ENCODE measurements around the gene SPTB. TPM values are rescaled to one million over a fixed set of nuclear protein-coding genes. Genes with fewer than 3 reads are reported as not detected.

Gene SPTB
- total RNA-seq, 1 donor from 2014 or later: 1.8 TPM

GRCh38 chr14:64873506-64874219 is 6.0 kb downstream of the SPTB start:
- no peak for TF ChIP-seq CTCF (conservative IDR thresholded peaks at IDR 0.05; ENCODE audit: low read depth, low read length)
- no peak overlapping the region for H3K4me3 ChIP-seq (ENCODE audit: low read depth, low read length)

GRCh38 chr14:64871344-64871743 is 8.4 kb downstream of the SPTB start:
- no peak for DNase-seq (ENCODE audit: low read depth)
- no peak for TF ChIP-seq CTCF (conservative IDR thresholded peaks at IDR 0.05; ENCODE audit: low read depth, low read length)
- no peak overlapping the region for H3K4me3 ChIP-seq (ENCODE audit: low read depth, low read length)

More at GRCh38 chr14:64873506-64874219, 6.0 kb downstream of the SPTB start:
- DNase-seq (ENCODE audit: low read depth): no peak

GRCh38 chr14:64870160-64870559 is 9.5 kb downstream of the SPTB start:
- no peak for TF ChIP-seq CTCF (conservative IDR thresholded peaks at IDR 0.05; ENCODE audit: low read depth, low read length)
- H3K4me3 ChIP-seq (ENCODE audit: low read depth, low read length): no peak overlapping the region
- DNase-seq (ENCODE audit: low read depth): no peak

GRCh38 chr14:64868841-64869240 is 10.9 kb downstream of the SPTB start:
- no peak for TF ChIP-seq CTCF (conservative IDR thresholded peaks at IDR 0.05; ENCODE audit: low read depth, low read length)
- no peak for DNase-seq (ENCODE audit: low read depth)

GRCh38 chr14:64868379-64868778 is 11.3 kb downstream of the SPTB start:
- H3K4me3 ChIP-seq (ENCODE audit: low read depth, low read length): no peak overlapping the region
- no peak for TF ChIP-seq CTCF (conservative IDR thresholded peaks at IDR 0.05; ENCODE audit: low read depth, low read length)
- no peak for DNase-seq (ENCODE audit: low read depth)

More at GRCh38 chr14:64868841-64869240, 10.9 kb downstream of the SPTB start:
- H3K4me3 ChIP-seq (ENCODE audit: low read depth, low read length): no peak overlapping the region

- H3K4me3 ChIP-seq (ENCODE audit: low read depth, low read length): no peak overlapping the region
- DNase-seq (ENCODE audit: low read depth): no peak
- TF ChIP-seq CTCF (conservative IDR thresholded peaks at IDR 0.05; ENCODE audit: low read depth, low read length): no peak
Observed at GRCh38 chr14:64867182-64867581, 12.5 kb downstream of the SPTB start.

- no peak for TF ChIP-seq CTCF (conservative IDR thresholded peaks at IDR 0.05; ENCODE audit: low read depth, low read length)
- H3K4me3 ChIP-seq (ENCODE audit: low read depth, low read length): no peak overlapping the region
- no peak for DNase-seq (ENCODE audit: low read depth)
Observed at GRCh38 chr14:64865992-64866391, 13.7 kb downstream of the SPTB start.
